GM12865 (cell line): ENCODE measurements around the gene SIL1.
"Not testable (repeated sequence)": the region's sequence is repeated elsewhere in the genome, so short reads cannot be mapped to it uniquely, and the experiment has no call there.

Experiments
- DNase-seq: peaks from one replicate; pipeline ENCODE4 v3.0.0; 2010; ENCODE audit warnings: low read depth
- H3K4me3 ChIP-seq: 2 replicates; pipeline ENCODE4 v1.5.1; 2011; ENCODE audit warnings: mild to moderate bottlenecking, low read depth, low read length, control low read depth
- CTCF ChIP-seq: IDR thresholded peaks from 2 replicates; pipeline ENCODE4 v1.5.1; 2011; ENCODE audit warnings: low read length, control low read depth, low read depth, inconsistent platforms; ENCODE audit not compliant: insufficient read depth; ENCODE audit errors: missing control alignments

Gene SIL1

GRCh38 chr5:139121120-139121519 lies 77.0 kb downstream of the SIL1 start:
- no peak overlapping the region for H3K4me3 ChIP-seq
- TF ChIP-seq CTCF: no peak
- no peak for DNase-seq

- TF ChIP-seq CTCF: no peak
- no peak for DNase-seq
- no peak overlapping the region for H3K4me3 ChIP-seq
Observed at GRCh38 chr5:139120521-139120920, 77.6 kb downstream of the SIL1 start.

- no peak for TF ChIP-seq CTCF
- DNase-seq: no peak
Observed at GRCh38 chr5:139118804-139119203, 79.4 kb downstream of the SIL1 start.

GRCh38 chr5:139117342-139117884 lies 80.8 kb downstream of the SIL1 start:
- TF ChIP-seq CTCF: no peak
- H3K4me3 ChIP-seq: no peak overlapping the region
- no peak for DNase-seq

More at GRCh38 chr5:139118804-139119203, 79.4 kb downstream of the SIL1 start:
- H3K4me3 ChIP-seq: no peak overlapping the region

GRCh38 chr5:139116100-139116655 lies 82.0 kb downstream of the SIL1 start:
- TF ChIP-seq CTCF: no peak
- no peak for DNase-seq
- H3K4me3 ChIP-seq: no peak overlapping the region

GRCh38 chr5:139113892-139114291 lies 84.3 kb downstream of the SIL1 start:
- H3K4me3 ChIP-seq: no peak overlapping the region
- DNase-seq: no peak
- no peak for TF ChIP-seq CTCF

GRCh38 chr5:139112362-139112761 lies 85.8 kb downstream of the SIL1 start:
- not testable (repeated sequence) for DNase-seq, H3K4me3 ChIP-seq
